PFSK-1 (cell line): Measurements from ENCODE around the gene CCL18.

Experiments used
- FOXP2 ChIP-seq: optimal IDR thresholded peaks from 2 replicates; pipeline ENCODE3; 2011; ENCODE audit warnings: borderline replicate concordance, control low read depth, inconsistent platforms; ENCODE audit not compliant: insufficient read depth; ENCODE audit errors: extremely low read length, extremely low read depth
- POLR2AphosphoS5 ChIP-seq: IDR thresholded peaks from 2 replicates; pipeline ENCODE4 v1.6.1; 2012; ENCODE audit warnings: low read depth, mild to moderate bottlenecking, control low read depth, low read length, moderate library complexity
- SIN3A ChIP-seq: IDR thresholded peaks from 2 replicates; pipeline ENCODE4 v1.6.1; 2012; ENCODE audit warnings: mild to moderate bottlenecking, low read length, moderate library complexity, borderline replicate concordance; ENCODE audit not compliant: insufficient read depth
- TAF1 ChIP-seq: IDR thresholded peaks from 2 replicates; pipeline ENCODE4 v1.6.1; 2012; ENCODE audit warnings: low read length, control low read depth, borderline replicate concordance; ENCODE audit not compliant: insufficient read depth
- TF ChIP-seq, protein P1 (sequence below), 2 experiments: IDR thresholded peaks; 2 replicates each; pipeline versions ENCODE4 v1.6.1 to v1.8.0; 2011 to 2012; ENCODE audit warnings: low read depth in 2 of 2, low read length in 2 of 2, control low read depth in 1 of 2, inconsistent platforms in 1 of 2, mild to moderate bottlenecking in 1 of 2, moderate library complexity in 1 of 2; ENCODE audit not compliant: insufficient read depth in 1 of 2

CCL18 gene

DNA sequence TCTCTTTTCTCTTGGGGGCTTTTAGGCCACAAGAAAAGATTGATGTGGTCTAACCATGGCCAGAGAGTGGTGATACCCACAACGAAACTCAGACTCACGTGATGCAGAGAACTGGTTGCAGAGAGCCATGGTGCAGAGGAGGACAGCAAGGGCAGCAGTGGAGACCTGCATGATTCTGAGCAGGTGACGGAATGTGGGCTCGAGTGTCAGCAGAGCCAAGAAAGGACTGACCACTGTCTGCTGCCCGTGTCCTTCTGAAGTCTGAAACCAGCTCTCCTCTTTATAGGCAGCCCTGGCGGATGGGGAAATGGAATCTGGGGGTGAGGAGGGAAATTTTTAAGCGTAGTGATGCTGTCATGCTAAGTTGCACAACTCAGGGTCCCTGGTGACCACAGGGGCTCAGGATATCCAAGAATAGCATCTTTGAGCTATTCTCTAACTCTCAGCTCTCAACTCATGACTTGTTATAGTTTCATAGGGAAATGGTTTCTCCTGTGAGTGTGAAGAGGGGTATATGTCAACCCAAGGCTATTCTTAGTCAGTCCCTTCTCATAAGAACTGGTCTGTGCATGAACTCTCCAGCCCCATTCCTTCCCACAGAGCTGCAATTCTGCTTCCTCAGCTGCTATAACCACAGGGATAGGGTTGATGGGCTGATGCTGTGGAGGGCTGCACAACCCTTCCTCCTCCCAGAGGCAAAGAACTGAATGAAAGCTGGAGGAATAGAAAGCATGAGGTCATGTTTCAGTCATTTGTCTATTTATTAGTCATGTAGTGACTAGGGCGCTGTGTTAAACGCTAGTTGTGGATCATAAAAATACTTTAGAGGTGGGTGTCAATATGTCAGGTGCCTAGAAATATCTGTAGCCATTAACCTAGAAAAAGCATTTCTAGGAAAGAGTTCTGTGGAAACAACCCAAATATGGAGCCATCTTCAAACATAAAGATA, 26.1 kb downstream of the CCL18 start, which contains the start of gene CCL3:
TSS of gene CCL3 (minus strand) at position 256 of the 949 bp plus-strand sequence. CDS start at position 171, 85 bp downstream.
- TF ChIP-seq FOXP2 (no peak), POLR2AphosphoS5 (no peak), SIN3A (no peak), TAF1 (no peak)
- TF ChIP-seq, protein P1, sequence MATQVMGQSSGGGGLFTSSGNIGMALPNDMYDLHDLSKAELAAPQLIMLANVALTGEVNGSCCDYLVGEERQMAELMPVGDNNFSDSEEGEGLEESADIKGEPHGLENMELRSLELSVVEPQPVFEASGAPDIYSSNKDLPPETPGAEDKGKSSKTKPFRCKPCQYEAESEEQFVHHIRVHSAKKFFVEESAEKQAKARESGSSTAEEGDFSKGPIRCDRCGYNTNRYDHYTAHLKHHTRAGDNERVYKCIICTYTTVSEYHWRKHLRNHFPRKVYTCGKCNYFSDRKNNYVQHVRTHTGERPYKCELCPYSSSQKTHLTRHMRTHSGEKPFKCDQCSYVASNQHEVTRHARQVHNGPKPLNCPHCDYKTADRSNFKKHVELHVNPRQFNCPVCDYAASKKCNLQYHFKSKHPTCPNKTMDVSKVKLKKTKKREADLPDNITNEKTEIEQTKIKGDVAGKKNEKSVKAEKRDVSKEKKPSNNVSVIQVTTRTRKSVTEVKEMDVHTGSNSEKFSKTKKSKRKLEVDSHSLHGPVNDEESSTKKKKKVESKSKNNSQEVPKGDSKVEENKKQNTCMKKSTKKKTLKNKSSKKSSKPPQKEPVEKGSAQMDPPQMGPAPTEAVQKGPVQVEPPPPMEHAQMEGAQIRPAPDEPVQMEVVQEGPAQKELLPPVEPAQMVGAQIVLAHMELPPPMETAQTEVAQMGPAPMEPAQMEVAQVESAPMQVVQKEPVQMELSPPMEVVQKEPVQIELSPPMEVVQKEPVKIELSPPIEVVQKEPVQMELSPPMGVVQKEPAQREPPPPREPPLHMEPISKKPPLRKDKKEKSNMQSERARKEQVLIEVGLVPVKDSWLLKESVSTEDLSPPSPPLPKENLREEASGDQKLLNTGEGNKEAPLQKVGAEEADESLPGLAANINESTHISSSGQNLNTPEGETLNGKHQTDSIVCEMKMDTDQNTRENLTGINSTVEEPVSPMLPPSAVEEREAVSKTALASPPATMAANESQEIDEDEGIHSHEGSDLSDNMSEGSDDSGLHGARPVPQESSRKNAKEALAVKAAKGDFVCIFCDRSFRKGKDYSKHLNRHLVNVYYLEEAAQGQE (IDR thresholded peaks at IDR 0.05; ENCODE audit: insufficient read depth in 1 of 2, low read depth in 2 of 2, low read length in 2 of 2) = no peak

DNA sequence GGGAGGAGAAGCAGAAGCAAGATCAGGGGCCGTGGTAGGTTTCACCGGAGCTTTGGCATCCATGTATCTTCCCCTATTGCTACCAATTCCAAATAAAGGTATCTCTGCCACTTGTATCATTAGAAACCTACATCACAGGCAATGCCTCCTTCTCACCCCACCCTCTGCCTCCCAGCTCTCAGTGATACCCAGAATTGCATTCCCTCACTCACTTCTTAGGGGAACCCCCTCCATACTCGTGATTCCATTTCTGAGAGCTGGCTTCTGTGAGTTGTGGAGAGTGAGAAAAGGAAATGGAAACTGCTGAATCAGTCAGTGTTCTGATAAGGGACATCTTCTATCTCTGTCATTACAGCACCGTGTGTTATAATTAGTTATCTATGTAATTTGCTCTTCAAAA, 28.2 kb downstream of the CCL18 start:
- no peak for TF ChIP-seq SIN3A

DNA sequence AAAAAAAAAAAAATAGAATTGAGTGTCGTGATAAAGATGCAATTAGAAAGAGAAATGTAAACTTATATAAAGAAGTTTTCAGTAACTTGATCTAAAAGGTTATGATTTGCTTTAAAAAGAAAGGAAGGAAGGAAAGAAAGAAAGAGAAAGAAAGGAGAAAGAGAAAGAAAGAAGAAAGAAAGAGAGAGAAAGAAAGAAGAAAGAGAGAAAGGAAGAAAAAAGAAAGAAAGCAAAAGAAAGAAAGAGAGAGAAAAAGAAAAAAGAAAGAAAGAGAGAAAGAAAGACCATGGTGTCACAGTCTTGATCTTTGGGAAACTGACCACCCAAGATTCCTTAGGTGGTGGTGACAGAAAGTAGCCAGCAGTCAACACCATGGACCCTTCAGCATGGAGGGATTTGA, 30.2 kb downstream of the CCL18 start:
- TF ChIP-seq SIN3A = no peak
- TF ChIP-seq, protein P1 (IDR thresholded peaks at IDR 0.05; ENCODE audit: insufficient read depth in 1 of 2, low read depth in 2 of 2, low read length in 2 of 2) = no peak

DNA sequence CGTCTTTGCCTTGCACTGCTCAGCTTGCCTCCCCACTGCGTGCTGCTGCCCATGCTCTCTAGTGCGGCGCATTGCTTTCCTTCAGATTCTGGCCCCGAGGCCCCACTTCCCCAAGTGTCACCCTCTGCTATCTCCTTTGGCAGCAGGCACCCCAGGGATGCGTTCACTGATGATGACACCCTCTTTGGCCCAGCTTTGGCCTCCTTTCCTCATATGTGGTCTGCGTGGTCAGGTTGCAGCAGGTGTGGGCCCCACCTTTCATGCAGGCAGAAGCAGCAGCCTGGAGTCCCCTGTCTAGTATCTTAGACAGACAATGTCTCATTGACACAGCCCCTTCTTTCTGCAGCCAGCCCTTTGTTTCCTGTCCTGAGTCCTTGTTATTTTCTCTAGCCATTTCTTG, 30.7 kb downstream of the CCL18 start:
- no peak for TF ChIP-seq TAF1
- TF ChIP-seq, protein P1 (IDR thresholded peaks at IDR 0.05; ENCODE audit: insufficient read depth in 1 of 2, low read depth in 2 of 2, low read length in 2 of 2) = no peak
- TF ChIP-seq SIN3A = no peak
- no peak for TF ChIP-seq FOXP2
- TF ChIP-seq POLR2AphosphoS5 = no peak

DNA sequence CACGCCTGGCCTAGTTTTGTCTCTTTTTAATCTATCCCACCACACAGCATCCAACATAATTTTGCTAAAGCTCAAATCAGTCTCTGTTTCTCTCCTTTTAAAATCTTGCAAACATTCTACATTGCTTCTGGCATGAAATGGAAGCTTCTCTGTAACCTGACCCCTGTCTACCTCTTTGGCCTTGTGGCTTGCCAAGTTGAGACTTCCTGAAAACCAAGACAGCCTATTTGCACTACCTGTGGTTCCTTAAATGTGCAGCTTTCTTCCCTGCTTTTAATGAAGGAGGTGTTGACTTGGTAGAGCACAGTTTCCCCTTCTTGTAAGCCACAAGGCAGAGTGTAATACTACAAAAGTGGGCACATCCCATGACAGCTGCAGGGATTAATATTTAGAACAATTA, 31.9 kb downstream of the CCL18 start:
- TF ChIP-seq SIN3A (no peak), TAF1 (no peak), FOXP2 (no peak), POLR2AphosphoS5 (no peak)
- TF ChIP-seq, protein P1 (IDR thresholded peaks at IDR 0.05; ENCODE audit: insufficient read depth in 1 of 2, low read depth in 2 of 2, low read length in 2 of 2) = no peak
